Measurements from ENCODE around the gene SETDB2. TPM values are rescaled to one million over a fixed set of nuclear protein-coding genes. Genes with fewer than 3 reads are reported as not detected.

The SETDB2 gene
- total and polyA plus RNA-seq, 10 of the 15 experiments (the other 5 are each of a cell fraction or from before 2014, with no cell fraction given): 1.2 to 10.0 (median 7.4) TPM

DNA sequence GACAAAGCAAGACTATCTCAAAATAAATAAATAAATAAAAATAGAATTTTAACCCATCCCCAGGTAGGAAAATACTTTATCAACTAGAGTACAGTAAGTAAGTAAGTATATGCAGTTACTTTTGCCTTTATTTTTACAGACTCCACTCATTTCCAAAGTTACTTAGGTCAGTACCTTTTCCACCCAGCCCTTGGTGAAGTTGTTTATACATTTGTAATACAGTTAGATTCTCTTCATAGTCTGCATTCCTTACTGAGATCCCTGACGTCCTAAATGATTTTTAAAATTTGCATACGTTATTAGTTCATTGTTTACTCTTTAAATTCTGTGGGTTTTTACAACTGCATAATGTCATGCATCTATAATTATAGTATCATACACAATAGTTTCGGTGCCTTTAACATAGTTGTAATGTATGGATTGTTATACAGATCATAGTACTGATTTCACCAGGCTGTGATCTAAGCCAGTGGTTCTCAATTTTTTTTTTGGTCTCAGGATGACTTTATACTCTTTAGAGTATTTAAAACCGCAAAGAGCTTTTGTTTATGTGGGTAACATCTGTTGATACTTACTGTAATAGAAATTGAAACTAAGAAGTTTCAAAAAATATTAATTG, 10.4 kb downstream of the SETDB2 start (continued):
- TF ChIP-seq, protein P1, sequence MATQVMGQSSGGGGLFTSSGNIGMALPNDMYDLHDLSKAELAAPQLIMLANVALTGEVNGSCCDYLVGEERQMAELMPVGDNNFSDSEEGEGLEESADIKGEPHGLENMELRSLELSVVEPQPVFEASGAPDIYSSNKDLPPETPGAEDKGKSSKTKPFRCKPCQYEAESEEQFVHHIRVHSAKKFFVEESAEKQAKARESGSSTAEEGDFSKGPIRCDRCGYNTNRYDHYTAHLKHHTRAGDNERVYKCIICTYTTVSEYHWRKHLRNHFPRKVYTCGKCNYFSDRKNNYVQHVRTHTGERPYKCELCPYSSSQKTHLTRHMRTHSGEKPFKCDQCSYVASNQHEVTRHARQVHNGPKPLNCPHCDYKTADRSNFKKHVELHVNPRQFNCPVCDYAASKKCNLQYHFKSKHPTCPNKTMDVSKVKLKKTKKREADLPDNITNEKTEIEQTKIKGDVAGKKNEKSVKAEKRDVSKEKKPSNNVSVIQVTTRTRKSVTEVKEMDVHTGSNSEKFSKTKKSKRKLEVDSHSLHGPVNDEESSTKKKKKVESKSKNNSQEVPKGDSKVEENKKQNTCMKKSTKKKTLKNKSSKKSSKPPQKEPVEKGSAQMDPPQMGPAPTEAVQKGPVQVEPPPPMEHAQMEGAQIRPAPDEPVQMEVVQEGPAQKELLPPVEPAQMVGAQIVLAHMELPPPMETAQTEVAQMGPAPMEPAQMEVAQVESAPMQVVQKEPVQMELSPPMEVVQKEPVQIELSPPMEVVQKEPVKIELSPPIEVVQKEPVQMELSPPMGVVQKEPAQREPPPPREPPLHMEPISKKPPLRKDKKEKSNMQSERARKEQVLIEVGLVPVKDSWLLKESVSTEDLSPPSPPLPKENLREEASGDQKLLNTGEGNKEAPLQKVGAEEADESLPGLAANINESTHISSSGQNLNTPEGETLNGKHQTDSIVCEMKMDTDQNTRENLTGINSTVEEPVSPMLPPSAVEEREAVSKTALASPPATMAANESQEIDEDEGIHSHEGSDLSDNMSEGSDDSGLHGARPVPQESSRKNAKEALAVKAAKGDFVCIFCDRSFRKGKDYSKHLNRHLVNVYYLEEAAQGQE (IDR thresholded peaks at IDR 0.05; ENCODE audit: low read depth, low read length): no peak
- TF ChIP-seq FOXK2 (IDR thresholded peaks at IDR 0.05) (no peak), RB1 (IDR thresholded peaks at IDR 0.05; ENCODE audit: borderline replicate concordance) (no peak), CBFB (IDR thresholded peaks at IDR 0.05; ENCODE audit: low read depth) (peak; percentile 82), SIN3A (IDR thresholded peaks at IDR 0.05; ENCODE audit: low read depth, low read length) (no peak), ASH2L (IDR thresholded peaks at IDR 0.05; ENCODE audit: borderline replicate concordance, low read depth) (no peak), NBN (IDR thresholded peaks at IDR 0.05) (0 out of 2 replicates have a peak, but pooled peaks have one; percentile 33), ETV6 (conservative IDR thresholded peaks at IDR 0.05 in 1 of 2, IDR thresholded peaks at IDR 0.05 in 1 of 2; ENCODE audit: borderline replicate concordance in 1 of 2, low read depth in 1 of 2) (no peak), RCOR1 (conservative IDR thresholded peaks at IDR 0.05; ENCODE audit: low read depth, low read length) (no peak), POLR2AphosphoS2 (IDR thresholded peaks at IDR 0.05; ENCODE audit: low read depth, low read length) (no peak)
- TF ChIP-seq, protein P2, sequence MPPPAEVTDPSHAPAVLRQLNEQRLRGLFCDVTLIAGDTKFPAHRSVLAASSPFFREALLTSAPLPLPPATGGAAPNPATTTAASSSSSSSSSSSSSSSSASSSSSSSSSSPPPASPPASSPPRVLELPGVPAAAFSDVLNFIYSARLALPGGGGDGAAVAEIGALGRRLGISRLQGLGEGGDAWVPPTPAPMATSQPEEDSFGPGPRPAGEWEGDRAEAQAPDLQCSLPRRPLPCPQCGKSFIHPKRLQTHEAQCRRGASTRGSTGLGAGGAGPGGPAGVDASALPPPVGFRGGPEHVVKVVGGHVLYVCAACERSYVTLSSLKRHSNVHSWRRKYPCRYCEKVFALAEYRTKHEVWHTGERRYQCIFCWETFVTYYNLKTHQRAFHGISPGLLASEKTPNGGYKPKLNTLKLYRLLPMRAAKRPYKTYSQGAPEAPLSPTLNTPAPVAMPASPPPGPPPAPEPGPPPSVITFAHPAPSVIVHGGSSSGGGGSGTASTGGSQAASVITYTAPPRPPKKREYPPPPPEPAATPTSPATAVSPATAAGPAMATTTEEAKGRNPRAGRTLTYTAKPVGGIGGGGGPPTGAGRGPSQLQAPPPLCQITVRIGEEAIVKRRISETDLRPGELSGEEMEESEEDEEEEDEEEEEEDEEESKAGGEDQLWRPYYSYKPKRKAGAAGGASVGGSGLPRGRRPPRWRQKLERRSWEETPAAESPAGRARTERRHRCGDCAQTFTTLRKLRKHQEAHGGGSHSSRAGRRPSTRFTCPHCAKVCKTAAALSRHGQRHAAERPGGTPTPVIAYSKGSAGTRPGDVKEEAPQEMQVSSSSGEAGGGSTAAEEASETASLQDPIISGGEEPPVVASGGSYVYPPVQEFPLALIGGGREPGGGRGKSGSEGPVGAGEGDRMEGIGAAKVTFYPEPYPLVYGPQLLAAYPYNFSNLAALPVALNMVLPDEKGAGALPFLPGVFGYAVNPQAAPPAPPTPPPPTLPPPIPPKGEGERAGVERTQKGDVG (CRISPR knock-in tag; IDR thresholded peaks at IDR 0.05): no peak
- TF ChIP-seq, protein P3, sequence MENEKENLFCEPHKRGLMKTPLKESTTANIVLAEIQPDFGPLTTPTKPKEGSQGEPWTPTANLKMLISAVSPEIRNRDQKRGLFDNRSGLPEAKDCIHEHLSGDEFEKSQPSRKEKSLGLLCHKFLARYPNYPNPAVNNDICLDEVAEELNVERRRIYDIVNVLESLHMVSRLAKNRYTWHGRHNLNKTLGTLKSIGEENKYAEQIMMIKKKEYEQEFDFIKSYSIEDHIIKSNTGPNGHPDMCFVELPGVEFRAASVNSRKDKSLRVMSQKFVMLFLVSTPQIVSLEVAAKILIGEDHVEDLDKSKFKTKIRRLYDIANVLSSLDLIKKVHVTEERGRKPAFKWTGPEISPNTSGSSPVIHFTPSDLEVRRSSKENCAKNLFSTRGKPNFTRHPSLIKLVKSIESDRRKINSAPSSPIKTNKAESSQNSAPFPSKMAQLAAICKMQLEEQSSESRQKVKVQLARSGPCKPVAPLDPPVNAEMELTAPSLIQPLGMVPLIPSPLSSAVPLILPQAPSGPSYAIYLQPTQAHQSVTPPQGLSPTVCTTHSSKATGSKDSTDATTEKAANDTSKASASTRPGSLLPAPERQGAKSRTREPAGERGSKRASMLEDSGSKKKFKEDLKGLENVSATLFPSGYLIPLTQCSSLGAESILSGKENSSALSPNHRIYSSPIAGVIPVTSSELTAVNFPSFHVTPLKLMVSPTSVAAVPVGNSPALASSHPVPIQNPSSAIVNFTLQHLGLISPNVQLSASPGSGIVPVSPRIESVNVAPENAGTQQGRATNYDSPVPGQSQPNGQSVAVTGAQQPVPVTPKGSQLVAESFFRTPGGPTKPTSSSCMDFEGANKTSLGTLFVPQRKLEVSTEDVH (IDR thresholded peaks at IDR 0.05; ENCODE audit: low read depth, partially characterized antibody): no peak
- TF ChIP-seq, protein P4, sequence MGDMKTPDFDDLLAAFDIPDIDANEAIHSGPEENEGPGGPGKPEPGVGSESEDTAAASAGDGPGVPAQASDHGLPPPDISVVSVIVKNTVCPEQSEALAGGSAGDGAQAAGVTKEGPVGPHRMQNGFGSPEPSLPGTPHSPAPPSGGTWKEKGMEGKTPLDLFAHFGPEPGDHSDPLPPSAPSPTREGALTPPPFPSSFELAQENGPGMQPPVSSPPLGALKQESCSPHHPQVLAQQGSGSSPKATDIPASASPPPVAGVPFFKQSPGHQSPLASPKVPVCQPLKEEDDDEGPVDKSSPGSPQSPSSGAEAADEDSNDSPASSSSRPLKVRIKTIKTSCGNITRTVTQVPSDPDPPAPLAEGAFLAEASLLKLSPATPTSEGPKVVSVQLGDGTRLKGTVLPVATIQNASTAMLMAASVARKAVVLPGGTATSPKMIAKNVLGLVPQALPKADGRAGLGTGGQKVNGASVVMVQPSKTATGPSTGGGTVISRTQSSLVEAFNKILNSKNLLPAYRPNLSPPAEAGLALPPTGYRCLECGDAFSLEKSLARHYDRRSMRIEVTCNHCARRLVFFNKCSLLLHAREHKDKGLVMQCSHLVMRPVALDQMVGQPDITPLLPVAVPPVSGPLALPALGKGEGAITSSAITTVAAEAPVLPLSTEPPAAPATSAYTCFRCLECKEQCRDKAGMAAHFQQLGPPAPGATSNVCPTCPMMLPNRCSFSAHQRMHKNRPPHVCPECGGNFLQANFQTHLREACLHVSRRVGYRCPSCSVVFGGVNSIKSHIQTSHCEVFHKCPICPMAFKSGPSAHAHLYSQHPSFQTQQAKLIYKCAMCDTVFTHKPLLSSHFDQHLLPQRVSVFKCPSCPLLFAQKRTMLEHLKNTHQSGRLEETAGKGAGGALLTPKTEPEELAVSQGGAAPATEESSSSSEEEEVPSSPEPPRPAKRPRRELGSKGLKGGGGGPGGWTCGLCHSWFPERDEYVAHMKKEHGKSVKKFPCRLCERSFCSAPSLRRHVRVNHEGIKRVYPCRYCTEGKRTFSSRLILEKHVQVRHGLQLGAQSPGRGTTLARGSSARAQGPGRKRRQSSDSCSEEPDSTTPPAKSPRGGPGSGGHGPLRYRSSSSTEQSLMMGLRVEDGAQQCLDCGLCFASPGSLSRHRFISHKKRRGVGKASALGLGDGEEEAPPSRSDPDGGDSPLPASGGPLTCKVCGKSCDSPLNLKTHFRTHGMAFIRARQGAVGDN (IDR thresholded peaks at IDR 0.05): no peak
- TF ChIP-seq, protein P5, sequence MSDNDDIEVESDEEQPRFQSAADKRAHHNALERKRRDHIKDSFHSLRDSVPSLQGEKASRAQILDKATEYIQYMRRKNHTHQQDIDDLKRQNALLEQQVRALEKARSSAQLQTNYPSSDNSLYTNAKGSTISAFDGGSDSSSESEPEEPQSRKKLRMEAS (IDR thresholded peaks at IDR 0.05; ENCODE audit: low read depth, low read length): no peak

Measured in GM12878 (cell line).